ENCODE data around the gene HCFC1R1.
"Not testable (repeated sequence)": the region's sequence is repeated elsewhere in the genome, so short reads cannot be mapped to it uniquely, and the experiment has no call there.

DNA sequence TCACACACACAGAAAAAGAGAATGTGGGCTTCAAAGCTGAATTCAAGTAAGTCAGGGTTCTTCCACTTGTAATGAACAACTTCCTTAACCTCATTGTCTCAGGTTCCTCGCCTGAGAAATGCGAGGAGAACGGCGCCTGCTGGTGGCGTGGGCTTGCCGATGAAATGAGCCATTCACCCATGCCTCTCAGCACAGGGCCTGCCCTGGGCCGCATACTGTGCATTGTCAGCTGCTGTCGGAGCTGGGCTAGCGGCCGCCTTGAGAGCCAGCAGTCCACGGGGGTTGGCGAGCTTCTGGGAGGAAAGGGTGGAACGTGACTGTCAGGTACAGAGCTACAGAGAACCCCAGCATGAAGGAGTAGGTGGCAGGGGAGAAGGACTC, 29.6 kb upstream of the HCFC1R1 start:
- TF ChIP-seq POLR2A (IDR thresholded peaks at IDR 0.05; ENCODE audit: extremely low read depth, insufficient read length); MYC (IDR thresholded peaks at IDR 0.05; ENCODE audit: low read depth, low read length): not testable (repeated sequence)
- TF ChIP-seq, protein P1, sequence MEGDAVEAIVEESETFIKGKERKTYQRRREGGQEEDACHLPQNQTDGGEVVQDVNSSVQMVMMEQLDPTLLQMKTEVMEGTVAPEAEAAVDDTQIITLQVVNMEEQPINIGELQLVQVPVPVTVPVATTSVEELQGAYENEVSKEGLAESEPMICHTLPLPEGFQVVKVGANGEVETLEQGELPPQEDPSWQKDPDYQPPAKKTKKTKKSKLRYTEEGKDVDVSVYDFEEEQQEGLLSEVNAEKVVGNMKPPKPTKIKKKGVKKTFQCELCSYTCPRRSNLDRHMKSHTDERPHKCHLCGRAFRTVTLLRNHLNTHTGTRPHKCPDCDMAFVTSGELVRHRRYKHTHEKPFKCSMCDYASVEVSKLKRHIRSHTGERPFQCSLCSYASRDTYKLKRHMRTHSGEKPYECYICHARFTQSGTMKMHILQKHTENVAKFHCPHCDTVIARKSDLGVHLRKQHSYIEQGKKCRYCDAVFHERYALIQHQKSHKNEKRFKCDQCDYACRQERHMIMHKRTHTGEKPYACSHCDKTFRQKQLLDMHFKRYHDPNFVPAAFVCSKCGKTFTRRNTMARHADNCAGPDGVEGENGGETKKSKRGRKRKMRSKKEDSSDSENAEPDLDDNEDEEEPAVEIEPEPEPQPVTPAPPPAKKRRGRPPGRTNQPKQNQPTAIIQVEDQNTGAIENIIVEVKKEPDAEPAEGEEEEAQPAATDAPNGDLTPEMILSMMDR (IDR thresholded peaks at IDR 0.05; ENCODE audit: low read depth, low read length) = not testable (repeated sequence)
- TF ChIP-seq, protein P2, sequence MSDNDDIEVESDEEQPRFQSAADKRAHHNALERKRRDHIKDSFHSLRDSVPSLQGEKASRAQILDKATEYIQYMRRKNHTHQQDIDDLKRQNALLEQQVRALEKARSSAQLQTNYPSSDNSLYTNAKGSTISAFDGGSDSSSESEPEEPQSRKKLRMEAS (IDR thresholded peaks at IDR 0.05; ENCODE audit: low read depth, low read length) = not testable (repeated sequence)

All from NB4 (cell line).